Spleen (tissue), 7 donors: ENCODE results near the gene HMGB3.

ENCODE experiments used
- POLR2A ChIP-seq, 3 donors: fragments of 450-650 bp; IDR thresholded peaks; one replicate each; pipeline ENCODE4 v1.5.1; 2017; ENCODE audit warnings: antibody characterized with exemption in 3 of 3, mild to moderate bottlenecking in 1 of 3
- POLR2AphosphoS5 ChIP-seq, 3 donors: sonication (generic); formaldehyde crosslinking; IDR thresholded peaks; one replicate each; pipeline ENCODE4 v1.5.1; 2017; ENCODE audit warnings: antibody characterized with exemption in 3 of 3
- TF ChIP-seq, protein P1 (sequence below), 11 experiments: fragments of 200-600 bp in 7 of 11; fragments of 450-650 bp in 4 of 11; sonication (generic) in 4 of 11; IDR thresholded peaks in 8 of 11; conservative IDR thresholded peaks in 3 of 11; 1 replicate in 7 of 11; 2 replicates in 4 of 11; pipeline versions ENCODE4 v1.4.0 to v1.8.0; 2016 to 2021; ENCODE audit warnings: antibody characterized with exemption in 11 of 11, inconsistent platforms in 4 of 11, mild to moderate bottlenecking in 1 of 11
- donor health status: DM: no; HTN: no; CAD: no; lungs with moderate emphysema.
- donor health status: DM: no; HTN: no; CAD: no.
- donor health status: DM: no; HTN: no; CAD: no.

DNA sequence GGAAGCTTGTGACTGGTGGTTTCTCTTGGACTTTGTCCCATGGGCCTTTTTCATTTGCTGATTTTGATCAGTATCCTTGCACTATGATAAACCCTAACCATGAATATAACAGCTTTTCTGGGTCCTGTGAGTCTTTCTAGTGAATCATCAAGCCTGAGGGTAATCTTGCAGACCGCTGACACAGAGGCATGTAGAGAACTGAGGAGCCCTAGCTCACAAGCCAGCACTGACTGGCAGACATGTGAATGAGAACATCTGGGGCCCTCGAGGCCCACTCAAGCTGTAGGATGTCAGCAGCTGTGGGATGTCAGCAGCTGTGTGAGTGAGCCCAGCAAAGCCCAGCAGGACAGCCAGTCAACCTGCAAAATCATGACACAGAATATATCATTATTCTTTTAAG, 36.7 kb downstream of the HMGB3 start:
- TF ChIP-seq, protein P1, sequence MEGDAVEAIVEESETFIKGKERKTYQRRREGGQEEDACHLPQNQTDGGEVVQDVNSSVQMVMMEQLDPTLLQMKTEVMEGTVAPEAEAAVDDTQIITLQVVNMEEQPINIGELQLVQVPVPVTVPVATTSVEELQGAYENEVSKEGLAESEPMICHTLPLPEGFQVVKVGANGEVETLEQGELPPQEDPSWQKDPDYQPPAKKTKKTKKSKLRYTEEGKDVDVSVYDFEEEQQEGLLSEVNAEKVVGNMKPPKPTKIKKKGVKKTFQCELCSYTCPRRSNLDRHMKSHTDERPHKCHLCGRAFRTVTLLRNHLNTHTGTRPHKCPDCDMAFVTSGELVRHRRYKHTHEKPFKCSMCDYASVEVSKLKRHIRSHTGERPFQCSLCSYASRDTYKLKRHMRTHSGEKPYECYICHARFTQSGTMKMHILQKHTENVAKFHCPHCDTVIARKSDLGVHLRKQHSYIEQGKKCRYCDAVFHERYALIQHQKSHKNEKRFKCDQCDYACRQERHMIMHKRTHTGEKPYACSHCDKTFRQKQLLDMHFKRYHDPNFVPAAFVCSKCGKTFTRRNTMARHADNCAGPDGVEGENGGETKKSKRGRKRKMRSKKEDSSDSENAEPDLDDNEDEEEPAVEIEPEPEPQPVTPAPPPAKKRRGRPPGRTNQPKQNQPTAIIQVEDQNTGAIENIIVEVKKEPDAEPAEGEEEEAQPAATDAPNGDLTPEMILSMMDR (IDR thresholded peaks at IDR 0.05 in 8 of 11, conservative IDR thresholded peaks at IDR 0.05 in 3 of 11), result no peak
- no peak for TF ChIP-seq POLR2A (IDR thresholded peaks at IDR 0.05)
- no peak for TF ChIP-seq POLR2AphosphoS5 (IDR thresholded peaks at IDR 0.05)
